ENCODE data around the gene SLC22A4.
A peak's percentile ranks its signal among the peaks of the same experiment; 100 is the strongest.

The SLC22A4 gene

DNA sequence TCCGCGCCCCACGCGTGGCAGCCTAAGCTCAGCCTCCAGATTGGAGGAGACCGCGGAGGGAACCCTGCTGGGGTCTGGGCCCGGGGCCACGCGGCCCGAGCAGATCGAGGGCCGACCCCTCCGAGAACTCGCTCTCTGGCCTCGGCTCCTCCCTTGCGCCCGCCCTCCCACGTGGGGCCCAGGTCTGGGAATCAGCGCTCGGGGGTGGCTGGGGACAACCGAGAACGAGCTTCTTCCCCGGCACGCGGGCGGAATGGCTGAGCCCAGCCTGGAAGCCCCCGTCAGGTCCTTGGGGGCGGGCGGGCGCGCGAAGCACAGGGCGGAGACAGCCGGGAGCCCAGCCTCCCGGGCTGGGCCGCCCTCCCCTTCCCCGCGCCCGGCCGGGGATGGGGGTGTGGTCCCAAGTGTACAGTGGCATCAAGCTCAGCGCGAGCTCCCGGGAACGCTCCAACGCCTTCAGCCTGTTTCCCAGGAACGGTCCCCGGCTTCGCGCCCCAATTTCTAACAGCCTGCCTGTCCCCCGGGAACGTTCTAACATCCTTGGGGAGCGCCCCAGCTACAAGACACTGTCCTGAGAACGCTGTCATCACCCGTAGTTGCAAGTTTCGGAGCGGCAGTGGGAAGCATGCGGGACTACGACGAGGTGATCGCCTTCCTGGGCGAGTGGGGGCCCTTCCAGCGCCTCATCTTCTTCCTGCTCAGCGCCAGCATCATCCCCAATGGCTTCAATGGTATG, at the start of gene SLC22A4:
TSS of gene SLC22A4 (plus strand) at position 403 of the 736 bp plus-strand sequence. CDS start at position 626, 223 bp downstream.
- peak; percentile 87 for DNase-seq

DNA sequence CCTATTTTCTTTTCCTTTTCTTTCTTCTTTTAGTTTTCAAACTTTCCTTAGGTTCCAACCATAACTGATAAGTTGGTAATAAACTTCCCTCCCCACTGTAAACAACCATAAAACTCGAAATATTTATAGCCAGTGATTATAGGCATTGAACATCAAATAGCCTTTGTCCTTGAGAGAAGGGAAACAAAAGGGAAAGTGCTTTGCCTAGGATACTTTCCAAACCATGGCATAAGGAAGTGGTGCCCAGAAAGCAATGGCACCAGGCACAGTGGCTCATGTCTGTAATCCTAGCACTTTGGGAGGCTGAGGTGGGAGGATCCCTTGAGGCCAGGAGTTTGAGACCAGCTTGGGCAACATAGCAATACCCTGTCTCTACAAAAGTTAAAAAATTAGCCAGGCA, 48.6 kb upstream of the SLC22A4 start:
- DNase-seq: no peak

- DNase-seq: no peak
Measured at GRCh38 chr5:132246806-132247205, 47.4 kb upstream of the SLC22A4 start.

DNA sequence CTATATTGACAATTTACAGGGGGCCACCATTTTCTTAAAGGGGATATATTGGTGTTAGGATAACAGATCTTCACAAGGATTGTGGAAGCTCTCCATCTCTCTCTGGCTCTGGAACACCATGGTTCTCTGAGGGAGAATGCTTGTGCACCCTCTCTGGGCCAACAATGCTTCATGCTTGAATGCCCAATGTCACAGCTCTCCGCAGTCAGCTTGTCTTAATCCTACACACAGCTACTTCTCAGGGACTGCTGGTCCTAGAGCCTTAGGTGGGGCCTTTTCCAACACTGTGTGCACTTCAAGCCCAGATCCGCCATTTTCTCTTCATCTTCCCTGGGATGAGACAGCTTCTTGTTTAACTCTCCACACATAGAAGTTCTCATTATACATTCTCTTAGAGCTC, 43.6 kb upstream of the SLC22A4 start:
- DNase-seq: no peak

DNA sequence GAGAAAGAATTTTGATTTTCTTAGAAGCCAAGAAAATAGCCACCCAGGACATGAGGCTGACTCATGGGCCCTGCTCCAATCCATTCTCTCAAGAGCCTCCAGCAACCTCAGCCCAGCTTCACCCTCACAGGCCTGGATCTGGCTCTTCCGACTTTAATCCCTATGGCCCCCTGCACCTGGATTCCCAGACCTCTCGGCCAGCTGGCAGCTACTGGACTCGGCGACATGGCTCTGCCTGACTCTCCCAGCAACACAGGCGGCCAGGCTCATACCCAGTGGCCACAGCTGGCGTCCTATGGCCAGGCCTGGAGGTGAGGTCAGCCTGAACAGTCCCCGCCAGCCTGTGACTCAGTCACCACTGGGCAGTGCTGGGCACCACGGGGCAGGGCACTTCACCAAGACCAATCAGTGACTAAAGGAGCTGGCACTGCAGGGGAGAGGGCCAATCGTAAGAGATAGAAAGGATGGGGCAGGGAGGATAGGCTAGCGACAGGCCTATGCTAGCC, 42.9 kb upstream of the SLC22A4 start:
- DNase-seq: peak; percentile 23

GRCh38 chr5:132253008-132253441, 41.2 kb upstream of the SLC22A4 start:
- DNase-seq: no peak

- no peak for DNase-seq
Measured at GRCh38 chr5:132253452-132254320, 40.5 kb upstream of the SLC22A4 start.

- no peak for DNase-seq
Measured at GRCh38 chr5:132254321-132254977, 39.7 kb upstream of the SLC22A4 start.

DNA sequence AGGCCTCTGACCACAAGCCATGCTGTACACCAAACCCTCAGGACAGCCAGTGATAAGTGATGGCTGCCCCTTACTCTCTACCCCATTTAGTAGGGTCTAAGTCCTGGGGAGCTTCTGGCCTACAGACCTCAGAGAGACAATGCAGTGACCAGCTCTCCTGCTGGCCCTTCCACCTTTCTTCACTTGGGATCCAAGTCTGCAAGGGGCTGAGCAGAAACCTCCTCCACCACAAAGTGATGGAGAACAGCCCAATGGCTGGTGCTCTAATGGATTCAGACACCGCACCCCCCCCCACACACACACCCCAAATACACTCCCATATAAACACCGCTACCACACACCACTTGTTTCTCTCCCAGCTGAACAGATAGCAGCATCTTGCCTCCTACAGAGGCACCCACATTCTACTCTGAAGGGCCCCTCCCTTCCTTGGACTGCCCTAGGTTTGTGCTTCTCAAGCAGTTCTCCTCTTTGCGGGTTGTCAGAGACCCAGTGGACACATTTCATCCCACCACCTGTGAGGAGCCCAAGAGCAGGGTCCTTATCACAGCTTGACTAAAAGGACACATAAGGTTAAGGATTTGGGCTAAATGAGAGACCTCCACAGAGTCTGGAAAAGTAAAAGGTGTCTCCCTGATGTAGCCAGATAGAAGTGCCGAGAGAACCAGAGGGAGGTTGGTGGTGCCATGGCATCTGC, 38.0 kb upstream of the SLC22A4 start:
- DNase-seq: no peak

DNA sequence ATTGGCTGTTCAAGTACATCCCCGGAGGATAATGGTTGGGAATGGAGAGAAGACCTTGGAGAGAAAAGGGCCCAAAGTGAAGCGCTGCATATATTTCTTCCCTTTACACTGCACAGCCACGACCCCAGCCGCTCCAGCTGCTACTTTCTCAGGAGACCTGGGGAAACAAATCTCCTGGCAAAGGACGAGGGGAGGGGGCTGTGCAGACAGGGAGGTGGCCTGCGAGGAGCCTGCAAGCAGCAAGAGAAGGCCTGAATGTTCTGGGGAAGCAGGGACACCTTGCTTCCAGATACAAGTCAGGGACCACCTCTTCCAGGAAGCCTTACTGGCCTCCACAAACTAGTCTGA, 37.4 kb upstream of the SLC22A4 start:
- DNase-seq: no peak

DNA sequence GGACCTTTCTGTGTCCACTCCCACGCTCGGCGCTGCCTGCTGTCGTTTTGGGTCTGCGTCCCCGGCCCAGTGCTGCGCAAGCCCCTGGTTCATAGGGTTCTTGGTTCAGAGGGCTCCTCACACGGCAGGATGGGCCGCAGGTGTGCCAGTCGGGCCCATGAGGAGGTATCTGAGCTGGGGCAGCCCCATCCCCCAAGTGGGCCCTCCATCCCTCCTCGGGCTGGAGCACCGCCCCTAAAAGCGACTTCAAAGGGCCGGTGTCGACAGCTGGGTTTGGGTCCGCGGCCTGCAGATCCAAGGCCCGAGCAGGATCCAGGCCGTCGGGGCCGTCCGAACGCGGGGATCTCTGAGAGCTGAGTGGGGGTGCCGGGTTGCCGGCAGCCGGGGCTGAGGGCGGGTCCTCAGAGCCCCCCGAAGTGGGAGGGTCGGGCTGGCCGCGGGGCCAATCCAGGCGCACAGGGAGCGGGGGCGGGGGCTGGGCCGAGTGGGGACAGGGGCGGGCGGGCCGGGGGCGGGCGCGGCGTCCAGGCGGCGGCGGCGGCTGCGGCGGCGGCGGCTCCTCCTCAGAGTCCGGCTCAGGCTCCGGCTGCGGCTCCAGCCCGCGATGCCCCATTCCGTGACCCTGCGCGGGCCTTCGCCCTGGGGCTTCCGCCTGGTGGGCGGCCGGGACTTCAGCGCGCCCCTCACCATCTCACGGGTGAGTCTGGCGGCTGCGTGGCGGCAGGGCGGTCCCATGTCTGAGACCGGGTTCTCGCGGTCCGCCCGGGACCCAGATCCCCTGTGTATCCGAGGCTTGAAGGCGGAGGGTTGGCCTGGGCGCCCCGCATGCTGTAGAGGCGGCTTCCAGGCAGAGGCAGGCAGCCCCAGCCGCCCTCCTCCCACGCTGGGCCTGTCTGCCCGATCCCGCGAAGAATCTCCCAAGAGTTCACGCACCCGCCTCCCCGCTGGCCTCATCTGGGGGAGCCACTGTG, 36.8 kb upstream of the SLC22A4 start, which contains the start of gene PDLIM4:
TSS of gene PDLIM4 (plus strand) at position 566 of the 971 bp plus-strand sequence. CDS start at position 605, 39 bp downstream.
- DNase-seq: peak; percentile 22

DNA sequence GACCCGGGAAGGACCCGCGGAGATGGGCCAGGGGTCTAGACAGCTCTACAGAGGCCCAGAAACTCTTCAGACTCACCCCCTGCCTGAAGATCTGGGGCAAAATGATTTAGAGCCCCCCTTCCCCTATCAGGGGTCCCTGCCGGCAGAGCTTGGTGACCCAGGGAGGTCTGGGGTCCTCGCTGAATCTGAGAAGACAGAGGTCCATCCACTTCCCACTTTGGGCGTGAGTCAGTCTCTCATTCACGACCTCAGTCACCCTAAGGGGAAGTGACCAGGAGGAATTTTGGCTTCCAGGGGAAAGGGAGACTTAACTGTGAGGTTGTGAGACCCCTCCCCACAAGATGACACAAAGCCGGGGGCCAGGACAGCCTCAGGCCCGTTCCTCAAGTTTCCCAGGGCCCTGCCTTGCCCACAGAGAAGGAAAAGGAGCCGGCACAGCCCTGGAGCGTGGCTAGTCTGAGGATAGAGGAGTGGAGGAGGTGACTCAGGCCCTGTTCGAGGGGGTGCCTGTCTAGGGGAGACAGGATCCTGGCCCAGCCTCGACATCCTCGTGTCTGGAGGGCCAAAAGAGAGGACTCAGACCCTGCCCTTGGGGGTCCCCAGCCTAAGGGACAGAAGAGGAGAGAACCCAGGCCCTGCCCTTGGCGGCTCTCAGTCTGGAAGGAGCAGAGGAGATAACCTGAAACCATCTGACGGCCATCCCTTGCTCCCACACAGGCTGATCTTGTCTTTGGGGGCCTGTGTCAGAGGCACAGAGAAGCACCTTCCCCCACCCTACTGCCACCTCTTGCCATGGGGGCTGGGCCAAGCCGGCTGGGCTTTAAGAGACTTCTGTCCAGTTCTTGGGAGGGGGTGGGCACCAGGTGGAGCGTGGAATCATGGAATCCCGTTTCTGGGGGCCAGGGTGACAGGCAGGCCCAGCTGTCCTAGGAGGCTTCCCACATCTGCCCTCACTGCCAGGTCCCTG, 35.8 kb upstream of the SLC22A4 start:
- no peak for DNase-seq

- peak; percentile 29 for DNase-seq
Measured at GRCh38 chr5:132259069-132259851, 34.9 kb upstream of the SLC22A4 start.

GRCh38 chr5:132260051-132260450, 34.1 kb upstream of the SLC22A4 start:
- no peak for DNase-seq

- DNase-seq: peak; percentile 24
Measured at GRCh38 chr5:132260714-132261551, 33.3 kb upstream of the SLC22A4 start.

DNA sequence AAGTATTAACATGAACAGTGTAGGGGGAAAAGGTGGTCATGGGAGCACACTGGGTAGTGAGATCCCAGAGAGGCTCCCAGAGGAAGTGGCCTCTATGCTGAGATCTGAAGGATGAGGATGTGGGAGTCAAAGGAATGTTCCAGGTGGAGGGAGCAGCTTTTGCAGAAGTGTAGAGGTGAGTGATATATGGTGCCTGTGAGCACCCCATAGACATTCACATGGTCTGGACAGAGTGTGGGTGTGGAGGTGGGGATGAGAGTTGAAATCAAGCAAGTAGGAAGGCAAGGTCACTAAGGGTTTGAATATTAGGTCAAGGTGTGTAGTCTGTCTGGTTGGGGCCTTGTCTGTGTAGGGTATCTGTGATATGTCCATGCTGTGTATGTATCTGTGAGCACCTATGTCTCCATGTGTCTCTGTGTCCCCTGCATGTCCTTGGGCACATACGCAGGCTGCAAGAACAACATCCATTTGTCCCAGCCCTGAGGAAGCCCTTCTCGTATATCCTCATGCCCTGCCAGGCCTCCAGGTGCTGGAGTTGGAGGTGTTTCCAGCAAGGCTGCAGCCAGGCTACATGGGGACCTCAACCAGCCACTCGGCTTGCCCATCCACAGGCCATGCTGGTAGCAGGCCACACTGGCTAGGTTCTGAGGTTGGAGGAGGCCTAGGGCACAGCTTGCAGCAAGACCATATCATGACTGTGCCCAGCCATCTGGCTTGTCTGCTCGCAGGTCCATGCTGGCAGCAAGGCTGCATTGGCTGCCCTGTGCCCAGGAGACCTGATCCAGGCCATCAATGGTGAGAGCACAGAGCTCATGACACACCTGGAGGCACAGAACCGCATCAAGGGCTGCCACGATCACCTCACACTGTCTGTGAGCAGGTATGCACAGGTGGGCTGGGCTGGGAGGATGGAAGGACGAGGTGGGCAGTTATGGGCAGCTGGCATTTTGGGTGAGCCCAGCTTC, 32.0 kb upstream of the SLC22A4 start:
- no peak for DNase-seq

Measured in T1000 (cell line).